Choroid plexus epithelial cell (primary cell): ENCODE measurements around the gene NUP107.

ENCODE experiments used
- DNase-seq: peaks from one replicate; pipeline ENCODE4 v3.0.0-alpha.2; 2010; ENCODE audit warnings: low read depth
- H3K4me3 ChIP-seq: 2 replicates; pipeline ENCODE4 v1.5.1; 2011; ENCODE audit warnings: low read depth, mild to moderate bottlenecking, control low read depth, low read length, moderate library complexity
- CTCF ChIP-seq: conservative IDR thresholded peaks from 2 replicates; pipeline ENCODE4 v1.5.1; 2011; ENCODE audit warnings: low read depth, mild to moderate bottlenecking, control low read depth, inconsistent platforms, low read length, moderate library complexity

The NUP107 gene

GRCh38 chr12:68647507-68647906 is 39.3 kb upstream of the NUP107 start:
- no peak overlapping the region for H3K4me3 ChIP-seq
- TF ChIP-seq CTCF, result no peak
- DNase-seq, result no peak

DNA sequence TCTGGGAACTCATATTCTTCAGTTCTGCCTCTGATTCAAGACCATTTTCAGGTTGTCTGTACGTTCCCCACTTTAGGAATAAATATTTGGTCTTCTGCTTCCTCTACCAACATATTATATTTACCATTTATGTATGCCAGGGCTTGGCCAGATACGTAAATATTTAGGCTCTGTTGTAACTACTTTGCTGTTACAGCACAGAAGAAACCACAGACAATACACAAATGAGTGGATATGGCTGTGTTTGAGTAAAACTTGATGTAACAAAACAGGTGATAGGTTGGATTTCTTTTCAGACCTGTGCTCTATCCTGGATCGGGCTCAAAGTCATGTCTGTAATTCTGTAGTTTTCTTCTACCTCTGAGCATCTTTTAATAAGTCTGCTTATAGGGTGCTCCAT is 38.6 kb upstream of the NUP107 start:
- DNase-seq, result no peak
- TF ChIP-seq CTCF, result no peak
- H3K4me3 ChIP-seq, result no peak overlapping the region

DNA sequence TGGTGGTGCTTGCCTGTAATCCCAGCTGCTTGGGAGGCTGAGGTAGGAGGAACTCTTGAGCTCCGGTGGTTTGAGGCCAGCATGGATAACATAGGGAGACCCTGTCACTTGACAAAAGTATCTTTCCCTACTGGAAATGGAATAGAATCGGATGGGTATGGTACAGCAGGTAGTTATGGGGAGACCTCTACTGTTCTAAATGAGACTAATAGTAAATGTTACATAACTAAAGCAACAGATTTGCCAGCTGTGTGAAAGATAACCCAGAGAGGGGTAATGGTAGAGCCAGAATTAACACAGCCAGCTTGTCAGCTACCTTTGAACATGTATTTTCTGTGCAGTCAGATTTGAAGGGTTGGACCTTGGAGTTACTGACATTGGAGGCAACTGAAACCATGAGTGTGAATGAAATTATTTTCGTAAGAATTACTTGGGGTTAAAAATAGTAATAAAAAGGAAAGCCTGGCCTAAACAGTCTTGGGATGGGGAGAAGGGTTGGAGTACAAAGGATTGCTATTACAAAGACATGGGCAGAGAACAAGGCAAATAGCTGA is 21.7 kb upstream of the NUP107 start:
- no peak for TF ChIP-seq CTCF
- peak; percentile 14 for DNase-seq
- H3K4me3 ChIP-seq, result no peak overlapping the region

- no peak for DNase-seq
- H3K4me3 ChIP-seq, result no peak overlapping the region
- no peak for TF ChIP-seq CTCF
Observed at GRCh38 chr12:68667291-68667690, 19.5 kb upstream of the NUP107 start.

- no peak for DNase-seq
- no peak for TF ChIP-seq CTCF
Observed at GRCh38 chr12:68667896-68668295, 18.9 kb upstream of the NUP107 start.

GRCh38 chr12:68671179-68671578 is 15.6 kb upstream of the NUP107 start:
- H3K4me3 ChIP-seq, result no peak overlapping the region
- no peak for DNase-seq
- TF ChIP-seq CTCF, result no peak

More at GRCh38 chr12:68667896-68668295, 18.9 kb upstream of the NUP107 start:
- no peak overlapping the region for H3K4me3 ChIP-seq

- no peak overlapping the region for H3K4me3 ChIP-seq
Observed at GRCh38 chr12:68673788-68674187, 13.0 kb upstream of the NUP107 start.

More at GRCh38 chr12:68673788-68674187, 13.0 kb upstream of the NUP107 start:
- DNase-seq, result no peak
- TF ChIP-seq CTCF, result no peak
